ENCODE measurements around the gene NUDT12.

NUDT12 gene

GRCh38 chr5:103562453-103563157 lies at the start of gene NUDT12:
TSS of gene NUDT12 (minus strand) at chr5:103562789. CDS start at chr5:103560248, 2,541 bp downstream.
- peak; percentile 93 for DNase-seq (ENCODE audit: low spot score)

- DNase-seq (ENCODE audit: low spot score), result no peak
Observed at GRCh38 chr5:103607346-103607745, 44.8 kb upstream of the NUDT12 start.

GRCh38 chr5:103605277-103605676 lies 42.7 kb upstream of the NUDT12 start:
- no peak for DNase-seq (ENCODE audit: low spot score)

- no peak for DNase-seq (ENCODE audit: low spot score)
Observed at GRCh38 chr5:103602438-103602837, 39.8 kb upstream of the NUDT12 start.

- no peak for DNase-seq (ENCODE audit: low spot score)
Observed at GRCh38 chr5:103601314-103601713, 38.7 kb upstream of the NUDT12 start.

GRCh38 chr5:103600086-103600485 lies 37.5 kb upstream of the NUDT12 start:
- DNase-seq (ENCODE audit: low spot score), result no peak

- no peak for DNase-seq (ENCODE audit: low spot score)
Observed at GRCh38 chr5:103598997-103599566, 36.5 kb upstream of the NUDT12 start.

GRCh38 chr5:103590221-103590620 lies 27.6 kb upstream of the NUDT12 start:
- DNase-seq (ENCODE audit: low spot score), result no peak

- no peak for DNase-seq (ENCODE audit: low spot score)
Observed at GRCh38 chr5:103589776-103590175, 27.2 kb upstream of the NUDT12 start.

GRCh38 chr5:103589357-103589756 lies 26.8 kb upstream of the NUDT12 start:
- no peak for DNase-seq (ENCODE audit: low spot score)

- no peak for DNase-seq (ENCODE audit: low spot score)
Observed at GRCh38 chr5:103587185-103587748, 24.7 kb upstream of the NUDT12 start.

GRCh38 chr5:103582364-103582763 lies 19.8 kb upstream of the NUDT12 start:
- DNase-seq (ENCODE audit: low spot score), result no peak

GRCh38 chr5:103573411-103573810 lies 10.8 kb upstream of the NUDT12 start:
- DNase-seq (ENCODE audit: low spot score), result no peak

GRCh38 chr5:103572454-103572853 lies 9.9 kb upstream of the NUDT12 start:
- no peak for DNase-seq (ENCODE audit: low spot score)

GRCh38 chr5:103571730-103572129 lies 9.1 kb upstream of the NUDT12 start:
- DNase-seq (ENCODE audit: low spot score), result no peak

GRCh38 chr5:103569313-103570060 lies 6.9 kb upstream of the NUDT12 start:
- DNase-seq (ENCODE audit: low spot score), result no peak

GRCh38 chr5:103565719-103566118 lies 3.1 kb upstream of the NUDT12 start:
- no peak for DNase-seq (ENCODE audit: low spot score)

- DNase-seq (ENCODE audit: low spot score), result no peak
Observed at GRCh38 chr5:103561685-103562452, 720 bp downstream of the NUDT12 start.

- DNase-seq (ENCODE audit: low spot score), result no peak
Observed at GRCh38 chr5:103560826-103561225, 1.8 kb downstream of the NUDT12 start.

GRCh38 chr5:103546858-103547257 lies 15.7 kb downstream of the NUDT12 start:
- no peak for DNase-seq (ENCODE audit: low spot score)

GRCh38 chr5:103542441-103542840 lies 20.1 kb downstream of the NUDT12 start:
- no peak for DNase-seq (ENCODE audit: low spot score)

GRCh38 chr5:103541569-103541968 lies 21.0 kb downstream of the NUDT12 start:
- no peak for DNase-seq (ENCODE audit: low spot score)
